COLO668 (cell line): ENCODE results near the gene DRG2.

ENCODE experiments used
- DNase-seq: peaks from one replicate; lab custom pipeline; 2025; ENCODE audit not compliant: unreplicated experiment; lab: John Stamatoyannopoulos, UW

The DRG2 gene

DNA sequence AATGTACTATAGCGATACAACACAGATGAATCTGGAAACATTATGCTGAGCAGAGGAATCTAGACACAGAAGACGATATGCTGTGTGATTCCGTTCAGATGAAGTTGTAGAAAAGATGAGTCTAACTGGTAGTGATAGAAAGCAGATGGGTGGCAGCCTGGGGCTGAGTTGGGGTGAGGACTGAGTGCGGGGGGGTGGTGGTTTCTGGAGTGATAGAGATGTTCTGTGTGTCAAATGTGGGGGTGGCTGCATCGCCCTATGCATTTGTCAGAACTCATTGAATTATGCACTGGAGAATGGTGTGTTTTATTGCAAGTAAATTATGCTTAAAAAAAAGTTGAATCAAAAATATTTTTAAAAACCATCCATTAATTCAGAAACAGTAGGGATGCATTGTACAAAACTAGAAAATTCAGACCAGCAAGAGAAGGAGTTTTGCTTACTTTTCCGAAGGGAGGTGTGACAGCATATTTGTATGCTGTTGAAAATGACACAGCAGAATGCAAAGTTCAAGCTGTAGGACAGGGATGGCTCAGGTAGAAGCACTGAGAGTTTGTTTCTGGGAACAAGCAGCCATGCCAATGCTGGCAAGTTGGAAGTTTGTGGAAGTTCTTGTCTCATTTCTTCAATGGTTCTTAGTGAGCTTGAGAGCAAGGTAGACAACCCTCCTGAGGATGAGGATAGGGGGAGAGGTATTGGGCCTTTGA, 13.0 kb upstream of the DRG2 start:
- DNase-seq, result no peak

- DNase-seq, result no peak
Observed at GRCh38 chr17:18076936-18077335, 10.8 kb upstream of the DRG2 start.

GRCh38 chr17:18079543-18079942, 8.2 kb upstream of the DRG2 start:
- no peak for DNase-seq

GRCh38 chr17:18084256-18084655, 3.5 kb upstream of the DRG2 start:
- no peak for DNase-seq

GRCh38 chr17:18089613-18090012, 1.9 kb downstream of the DRG2 start:
- no peak for DNase-seq

- DNase-seq, result peak; percentile 58
Observed at GRCh38 chr17:18093616-18094408, 6.1 kb downstream of the DRG2 start.

GRCh38 chr17:18094409-18094807, 6.7 kb downstream of the DRG2 start:
- DNase-seq, result no peak

DNA sequence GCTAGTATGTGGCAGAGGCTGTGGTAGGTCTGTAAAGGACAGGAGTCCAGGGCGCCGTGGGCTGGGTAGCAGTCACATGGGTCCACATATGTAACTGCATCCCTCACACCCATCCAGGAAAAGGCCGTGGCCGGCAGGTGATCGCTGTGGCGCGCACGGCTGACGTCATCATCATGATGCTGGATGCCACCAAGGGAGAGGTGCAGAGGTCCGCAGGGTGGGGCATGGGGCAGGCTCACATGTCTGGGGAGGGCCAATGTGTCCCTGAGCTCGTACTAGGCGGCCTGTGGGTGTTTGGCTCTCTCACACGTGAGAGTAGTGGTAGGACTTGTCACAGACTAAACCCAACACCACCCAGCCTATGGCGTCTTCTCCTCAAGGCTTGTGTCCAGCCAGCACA, 11.8 kb downstream of the DRG2 start:
- DNase-seq, result no peak

- DNase-seq, result no peak
Observed at GRCh38 chr17:18100616-18101015, 12.9 kb downstream of the DRG2 start.

DNA sequence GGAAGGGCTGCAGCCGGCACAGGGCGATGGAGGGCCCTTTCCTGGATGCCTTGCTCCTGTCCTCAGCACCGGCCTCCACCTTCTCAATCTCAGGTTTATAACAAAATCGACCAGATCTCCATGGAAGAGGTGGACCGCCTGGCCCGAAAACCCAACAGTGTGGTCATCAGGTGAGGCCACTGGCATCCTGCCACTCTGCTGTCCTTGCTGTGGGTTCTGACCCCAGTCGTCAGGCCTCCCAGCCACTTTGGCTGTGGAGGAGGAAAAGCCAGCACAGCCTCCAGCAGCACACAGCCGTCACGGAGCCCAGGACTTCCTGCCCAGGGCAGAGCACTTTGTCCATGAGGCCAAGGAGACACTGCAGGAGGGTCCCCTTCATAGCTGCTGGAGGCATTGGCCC, 14.1 kb downstream of the DRG2 start:
- DNase-seq, result no peak

DNA sequence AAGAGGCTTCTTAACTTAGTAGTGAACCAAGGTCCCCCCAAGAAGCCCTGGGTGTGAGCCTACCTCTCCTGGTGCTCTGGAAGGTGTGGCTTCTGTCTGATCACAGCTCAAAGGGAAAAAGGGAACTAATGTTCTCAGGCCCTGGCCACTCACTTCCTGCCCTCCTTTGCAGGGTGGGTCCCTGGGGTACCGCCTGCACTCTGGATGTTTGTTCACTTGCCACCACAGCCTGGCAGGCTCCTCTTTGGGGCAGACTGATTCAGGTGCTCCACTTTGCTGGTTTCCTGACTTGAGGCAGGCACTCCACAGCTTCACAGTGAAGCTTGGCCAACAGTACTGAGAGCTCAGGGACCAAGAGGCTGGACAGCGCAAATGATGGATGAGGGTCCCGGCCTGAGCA, 14.9 kb downstream of the DRG2 start:
- no peak for DNase-seq

DNA sequence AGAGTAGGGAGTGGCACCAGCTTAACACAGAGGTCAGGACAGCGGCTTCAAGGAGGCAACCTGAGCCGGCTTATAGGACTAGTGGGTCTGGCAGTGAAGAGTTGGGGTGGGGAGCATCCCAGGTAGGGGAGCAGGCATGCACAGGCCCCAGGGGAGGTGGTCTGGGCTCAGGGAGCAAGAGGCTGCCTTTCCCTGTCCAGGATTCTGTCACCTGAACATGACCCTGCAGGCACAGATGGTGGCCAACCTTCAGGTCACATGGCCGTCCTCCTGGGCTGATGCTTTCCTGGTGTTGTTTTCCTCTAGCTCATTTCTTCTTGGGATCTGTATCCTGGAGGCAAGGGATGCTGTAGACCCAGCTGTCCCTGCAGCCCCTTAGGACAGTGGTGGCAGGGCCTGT, 17.3 kb downstream of the DRG2 start:
- DNase-seq, result no peak

DNA sequence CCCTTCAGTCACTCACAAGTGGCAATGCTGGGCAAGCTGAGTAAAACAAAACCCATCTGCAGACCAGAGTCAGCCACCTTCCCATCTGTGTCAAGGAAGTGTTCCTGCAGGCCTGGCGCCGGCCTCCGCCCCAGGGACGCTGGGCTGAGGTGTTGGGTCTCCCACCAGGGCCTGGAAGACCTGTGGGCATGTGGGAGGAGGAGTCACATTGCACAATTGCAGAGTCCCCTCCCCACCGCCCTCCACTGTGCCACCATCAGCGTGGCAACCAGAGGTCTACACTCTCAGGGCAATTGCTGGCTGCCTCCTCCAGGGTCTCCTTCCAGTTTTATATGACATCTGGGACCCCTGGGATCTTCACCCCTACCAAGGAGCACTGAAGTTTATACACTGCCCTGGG, 17.8 kb downstream of the DRG2 start:
- no peak for DNase-seq

GRCh38 chr17:18106211-18106610, 18.5 kb downstream of the DRG2 start:
- no peak for DNase-seq

GRCh38 chr17:18107061-18107790, 19.5 kb downstream of the DRG2 start:
- no peak for DNase-seq

DNA sequence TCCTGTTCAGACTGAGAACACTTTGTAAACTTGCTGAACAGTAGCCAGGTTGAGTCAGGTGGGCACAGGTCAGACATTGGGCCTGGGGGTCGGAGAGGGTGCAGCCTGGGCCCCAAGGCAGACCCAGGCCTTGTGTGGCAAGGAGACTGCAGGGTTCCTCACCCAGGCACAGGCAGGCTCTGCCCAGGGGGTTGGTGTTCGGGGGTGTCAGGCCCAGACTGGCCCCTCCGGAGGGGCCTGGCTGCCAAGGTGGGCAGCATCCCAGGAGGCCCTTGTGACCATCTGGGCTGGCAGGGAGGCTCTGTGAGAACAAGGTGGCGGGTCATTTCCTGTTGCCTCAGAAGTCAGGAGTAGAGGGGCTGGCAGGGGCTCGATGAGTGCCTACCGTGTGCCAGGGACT, 20.2 kb downstream of the DRG2 start:
- no peak for DNase-seq

DNA sequence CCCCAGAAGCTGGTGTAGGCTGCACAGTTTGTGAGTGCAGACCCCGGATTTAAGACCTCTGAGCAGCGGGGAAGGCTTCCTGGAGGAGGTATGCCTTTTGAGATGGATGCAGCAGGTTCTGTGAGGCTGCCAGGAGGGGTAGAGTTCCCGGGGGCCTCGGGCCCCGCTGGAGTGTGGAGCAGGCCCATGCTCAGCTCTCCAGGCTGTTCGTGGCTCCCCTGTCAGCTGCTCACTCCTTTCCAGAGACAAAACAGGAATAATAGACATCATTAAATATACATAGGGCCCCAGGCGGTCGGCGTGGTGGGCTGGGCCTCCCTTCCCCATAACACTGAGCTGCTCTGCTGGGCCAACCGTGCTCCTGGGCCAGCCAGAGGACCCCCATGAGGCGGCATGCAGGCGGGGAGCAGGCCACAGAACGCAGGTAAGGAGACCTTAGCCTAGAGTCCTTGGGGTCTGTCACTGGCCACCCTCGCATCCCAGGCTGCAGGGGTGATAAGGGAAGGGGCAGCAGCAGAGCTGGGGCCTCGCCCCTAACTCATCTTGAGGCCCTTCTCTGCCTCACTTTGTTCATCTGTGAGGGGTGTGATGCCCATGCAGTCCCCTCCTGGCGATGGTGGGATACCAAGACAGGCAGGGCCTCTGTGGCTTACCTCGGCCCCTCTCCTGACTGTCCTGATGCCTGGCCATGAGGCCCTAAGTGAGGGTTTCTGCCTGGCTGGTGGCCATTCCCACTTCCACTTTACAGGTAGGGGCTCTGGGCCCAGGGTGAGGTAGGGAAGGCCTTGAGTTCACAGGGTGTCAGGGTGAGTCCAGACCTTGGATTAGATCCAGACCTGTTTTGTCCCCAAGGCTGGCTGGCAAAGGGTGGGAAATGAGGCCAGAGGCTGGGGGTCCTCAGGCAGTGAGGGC, 20.9 kb downstream of the DRG2 start, which contains the start of gene MYO15A:
TSS of gene MYO15A (plus strand) at position 356 of the 912 bp plus-strand sequence. CDS start 10,045 bp downstream, outside the sequence.
- no peak for DNase-seq

DNA sequence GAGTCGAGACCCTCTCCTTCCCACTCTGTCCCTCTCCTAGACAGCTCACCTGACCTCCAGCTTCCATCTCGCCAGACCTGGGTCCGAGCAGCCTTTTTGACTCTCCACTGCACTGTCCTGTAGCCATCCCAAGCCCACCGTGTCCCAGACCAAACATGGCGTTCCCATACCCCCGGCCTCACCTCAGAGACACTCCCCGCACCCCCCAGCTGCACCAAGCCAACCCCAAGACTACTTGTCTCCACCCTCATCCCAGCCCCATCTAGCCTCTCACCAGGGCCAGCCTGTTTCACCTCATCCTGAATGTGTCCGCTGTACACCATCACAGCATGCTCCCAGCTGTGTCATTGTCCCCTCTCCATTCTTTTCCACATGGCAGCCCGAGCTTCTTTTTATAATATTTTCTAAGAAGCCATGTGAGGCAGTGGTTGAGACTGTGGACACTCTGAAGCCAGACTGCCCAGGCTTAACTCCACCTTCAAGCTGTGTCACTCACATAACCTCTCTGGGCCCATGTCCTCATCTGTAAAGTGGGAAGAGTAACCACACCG, 22.3 kb downstream of the DRG2 start:
- no peak for DNase-seq

- no peak for DNase-seq
Observed at GRCh38 chr17:18110636-18111145, 22.9 kb downstream of the DRG2 start.

DNA sequence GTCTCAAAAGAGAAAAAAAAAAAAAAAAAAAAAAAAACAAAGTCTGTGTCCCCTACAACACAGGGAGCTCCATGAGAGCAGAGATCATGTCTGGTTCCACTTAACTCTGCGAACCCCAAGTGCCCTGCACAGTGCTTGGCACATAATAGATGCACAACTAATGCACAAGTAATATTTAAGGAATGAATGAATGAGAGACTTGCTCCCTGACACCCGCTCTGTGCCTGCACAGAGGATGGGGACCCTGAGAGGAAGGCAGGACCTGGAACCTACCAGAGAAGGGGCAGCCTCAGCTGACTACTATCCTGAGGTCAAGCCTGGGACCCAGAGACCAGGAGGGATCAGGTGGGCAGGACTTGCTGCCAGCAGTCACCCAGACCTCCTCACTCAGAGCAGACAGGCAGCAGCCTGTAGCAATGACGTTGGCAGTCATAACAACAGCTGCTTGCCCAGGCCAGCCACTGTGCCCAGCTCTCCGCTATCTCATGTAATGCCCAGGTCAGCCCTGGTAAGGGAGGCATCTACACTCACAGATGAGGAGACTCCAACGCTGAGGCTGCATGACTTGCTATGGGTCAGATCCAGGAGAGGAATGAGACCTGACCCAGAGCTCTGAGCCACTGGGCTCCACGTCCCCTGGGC, 23.7 kb downstream of the DRG2 start:
- DNase-seq, result no peak
